ENCODE results near the gene RAB38.

The RAB38 gene

DNA sequence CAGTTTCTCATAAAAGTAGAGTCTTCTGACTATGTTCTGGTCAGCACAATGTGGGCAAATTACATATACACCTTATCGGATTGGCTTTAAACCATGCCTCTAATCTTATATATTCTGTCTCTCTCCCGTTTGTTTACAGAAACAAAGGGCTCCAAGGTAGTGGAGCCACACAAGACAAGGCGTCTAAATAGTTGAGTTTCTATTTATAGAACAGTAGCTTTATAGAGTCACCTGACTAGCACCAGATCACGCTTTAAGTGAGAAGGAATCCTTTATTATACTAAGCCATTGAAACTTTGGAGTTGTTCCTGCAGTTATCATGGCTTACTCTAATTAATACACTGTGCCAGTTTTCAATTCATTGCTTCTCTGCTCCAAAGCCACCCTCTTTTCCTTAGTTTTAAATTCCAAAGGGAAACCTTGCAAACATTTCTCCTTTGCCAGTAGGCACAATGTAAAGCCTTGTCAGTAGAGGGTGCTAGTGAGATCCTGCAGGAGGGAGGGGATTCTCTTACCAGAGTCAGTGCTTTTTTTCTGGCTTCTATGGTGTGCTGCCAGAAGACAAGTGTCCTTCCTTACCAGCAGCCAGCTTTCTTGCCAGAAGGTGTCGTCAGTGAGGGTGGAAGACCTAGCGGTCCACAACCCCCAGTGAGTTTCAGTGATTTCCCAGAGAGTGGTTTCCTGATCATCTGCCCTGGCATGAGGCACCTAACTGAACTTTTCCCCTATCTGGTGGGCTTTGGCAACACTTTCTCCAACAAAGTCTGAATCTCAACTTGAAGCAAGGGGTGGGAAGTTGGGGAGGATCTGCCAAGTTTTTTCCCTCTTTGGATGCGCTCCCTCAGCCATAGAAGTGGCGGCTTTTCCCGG, 71.7 kb downstream of the RAB38 start:
- peak; percentile 50 for DNase-seq (ENCODE audit: low spot score)

DNA sequence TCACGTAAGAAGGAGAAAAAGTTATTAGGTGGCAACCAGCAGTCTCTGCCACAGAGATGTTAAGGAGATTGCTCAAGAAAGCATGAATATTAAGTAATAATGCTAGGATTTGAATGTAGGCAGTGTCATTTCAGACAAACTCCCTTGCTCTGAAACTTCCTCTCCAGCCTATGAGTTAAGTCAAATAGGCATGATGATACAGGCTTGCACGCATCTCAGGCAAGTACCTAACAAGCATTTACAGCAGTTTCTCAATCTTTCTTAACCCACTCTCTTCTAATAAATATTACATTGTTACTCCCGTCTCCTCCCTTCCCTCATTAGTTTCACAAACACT, 72.7 kb downstream of the RAB38 start:
- no peak for DNase-seq (ENCODE audit: low spot score)

DNA sequence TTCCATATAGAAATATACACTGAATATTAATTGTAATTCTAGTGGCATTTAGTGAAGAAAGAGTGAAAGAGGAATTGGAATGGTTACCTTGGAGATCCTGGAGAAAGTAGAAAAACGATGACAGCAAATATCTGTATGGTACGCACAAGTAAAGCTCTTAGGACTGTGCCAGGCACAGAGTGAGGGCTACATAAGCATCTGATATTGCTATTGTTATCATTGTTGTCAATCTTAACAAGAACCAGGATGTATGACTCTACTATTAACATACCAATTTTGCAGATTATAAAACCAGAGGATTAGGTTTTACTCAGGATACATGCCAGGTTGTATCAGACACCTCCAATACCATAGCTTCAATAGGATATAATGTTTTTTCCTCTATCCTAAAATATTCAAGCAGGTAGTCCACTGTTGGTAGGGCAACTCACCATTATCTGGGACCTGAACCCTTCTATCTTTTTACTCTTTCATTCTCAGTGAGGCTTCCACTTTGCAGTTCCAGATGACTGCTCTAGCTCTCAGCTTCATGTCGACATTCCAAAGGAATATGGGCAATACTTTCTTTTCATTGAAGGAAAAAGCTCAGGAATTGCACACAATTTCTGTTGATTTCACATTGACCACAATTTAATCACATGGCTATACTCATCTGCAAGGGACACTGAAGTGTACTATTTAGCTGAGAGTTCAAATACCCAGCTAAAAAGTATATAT, 73.2 kb downstream of the RAB38 start:
- DNase-seq (ENCODE audit: low spot score): no peak

DNA sequence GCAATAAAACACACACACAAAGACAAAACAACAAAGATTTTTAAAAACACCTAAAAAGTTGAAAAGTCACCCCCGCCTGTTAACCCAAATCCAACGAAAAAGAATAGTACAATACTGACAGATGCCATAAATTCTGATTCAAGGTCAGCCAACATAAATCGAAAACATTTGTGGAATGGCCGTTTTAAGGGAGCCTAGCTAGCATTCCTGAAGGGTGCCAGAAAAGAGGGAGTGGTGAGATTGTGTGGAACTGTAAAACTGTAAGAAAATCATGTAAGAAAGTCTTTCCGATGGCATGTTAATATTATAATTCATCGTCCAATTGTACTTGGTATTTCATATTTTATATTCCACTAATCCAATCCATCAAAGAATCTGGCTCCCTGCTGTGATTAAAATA, 75.1 kb downstream of the RAB38 start:
- no peak for DNase-seq (ENCODE audit: low spot score)

DNA sequence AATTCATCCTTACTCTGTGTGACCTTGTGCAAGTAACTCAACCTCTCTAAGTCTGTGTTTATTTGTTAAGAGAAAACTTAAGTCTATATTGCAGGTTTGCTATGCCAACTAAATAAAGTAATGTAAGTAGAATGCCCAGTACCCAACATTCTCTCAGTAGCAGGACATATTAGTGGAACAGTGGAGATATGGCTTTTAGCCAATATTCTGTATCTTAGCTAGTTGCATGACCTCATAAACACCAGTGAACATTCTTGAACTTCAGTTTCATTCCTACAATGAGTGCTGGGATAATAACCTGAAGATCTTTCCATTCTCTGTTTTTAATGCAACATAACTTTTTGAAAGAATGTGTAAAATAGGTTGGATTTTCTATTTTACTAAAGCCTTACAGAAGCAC, 77.0 kb downstream of the RAB38 start:
- no peak for DNase-seq (ENCODE audit: low spot score)

- no peak for DNase-seq (ENCODE audit: low spot score)
Observed at GRCh38 chr11:88089134-88089533, 86.1 kb downstream of the RAB38 start.

DNA sequence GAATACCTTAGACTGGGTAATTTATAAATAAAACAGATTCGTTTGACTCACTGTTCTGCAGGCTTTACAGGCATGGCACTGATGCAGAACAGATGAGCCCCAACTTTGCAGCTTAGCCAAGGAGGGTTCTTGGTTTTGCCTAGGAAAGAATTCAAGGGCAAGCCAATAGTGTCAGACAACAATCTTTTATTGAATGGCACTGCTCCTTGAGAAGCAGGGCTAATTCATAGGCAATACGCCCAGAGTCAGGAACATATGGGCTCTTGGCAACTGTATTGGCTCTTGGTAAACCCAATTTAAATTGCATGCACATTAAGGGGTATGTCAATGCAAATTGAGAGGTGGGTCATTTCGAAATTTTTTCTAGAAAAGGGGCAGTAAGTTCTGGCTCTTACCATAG, 87.9 kb downstream of the RAB38 start:
- DNase-seq (ENCODE audit: low spot score): no peak

GRCh38 chr11:88086297-88086696, 88.9 kb downstream of the RAB38 start:
- no peak for DNase-seq (ENCODE audit: low spot score)

DNA sequence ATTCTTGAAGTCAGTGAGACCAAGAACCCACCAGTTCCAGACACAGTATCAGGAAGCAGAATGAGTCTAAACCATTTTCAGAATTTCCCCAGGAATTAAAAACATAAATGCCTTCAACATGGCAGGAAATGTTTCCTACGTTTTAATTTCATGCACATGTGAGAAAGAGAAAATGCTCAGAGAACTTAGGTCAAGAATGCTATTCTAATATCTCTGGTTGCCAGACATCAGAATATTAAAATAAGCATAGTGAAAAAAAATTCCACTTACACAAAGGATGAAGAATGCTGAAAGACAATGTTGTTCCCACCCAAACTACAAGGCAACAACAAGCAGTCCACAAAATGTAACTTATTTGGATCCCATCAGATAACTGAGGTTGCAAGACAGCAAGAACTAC, 104.8 kb downstream of the RAB38 start:
- no peak for DNase-seq (ENCODE audit: low spot score)

- DNase-seq (ENCODE audit: low spot score): no peak
Observed at GRCh38 chr11:88068848-88069554, 106.2 kb downstream of the RAB38 start.

DNA sequence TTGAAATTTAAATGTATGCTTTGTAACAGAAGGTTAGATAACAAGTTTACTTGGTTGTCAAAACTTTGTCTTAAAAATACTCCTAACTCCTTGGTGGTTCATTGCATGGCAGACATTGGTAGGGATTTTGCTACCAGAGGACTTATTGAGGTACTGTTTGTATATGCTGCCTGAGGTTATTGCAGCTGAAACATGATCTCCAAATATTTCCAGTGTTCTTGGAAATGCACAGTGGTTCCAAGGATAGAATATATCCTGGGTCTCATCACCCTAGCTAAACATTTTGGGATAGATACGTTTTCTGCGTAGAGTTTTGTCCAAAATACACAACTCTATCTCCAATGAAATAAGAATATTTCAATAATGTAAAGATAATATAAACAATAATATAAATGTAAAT, 109.2 kb downstream of the RAB38 start:
- DNase-seq (ENCODE audit: low spot score): no peak

- no peak for DNase-seq (ENCODE audit: low spot score)
Observed at GRCh38 chr11:88064097-88064705, 111.0 kb downstream of the RAB38 start.

Measured in CD4-positive, alpha-beta T cell treated with Interleukin-15 for 4 hours (primary cell).